Endothelial cell of umbilical vein (primary cell): Measurements from ENCODE around the gene DAB2IP. TPM values are rescaled to one million over a fixed set of nuclear protein-coding genes. Genes with fewer than 3 reads are reported as not detected.

Experiments
- BruUV-seq: library from RNA; stranded (reverse); fragments of 400-500 nt; replicated peaks from 2 replicates; lab custom pipeline; 2021; lab: Mats Ljungman, UMichigan
- CTCF ChIA-PET: fragments of 300-600, 350-600 bp; sonication (Branson Sonifier 250); formaldehyde crosslinking; loops from one replicate; lab custom pipeline; 2021; ENCODE audit warnings: antibody characterized with exemption, inconsistent platforms; lab: Charles Lee
- POLR2A ChIA-PET: fragments of 300-600, 350-600 bp; sonication (Branson Sonifier 250); formaldehyde crosslinking; loops from one replicate; lab custom pipeline; 2021; ENCODE audit warnings: antibody characterized with exemption, inconsistent platforms; lab: Charles Lee
- DNase-seq: peaks from one replicate; pipeline ENCODE4 v3.0.0-alpha.2; 2011; ENCODE audit warnings: low read depth, low spot score
- FAIRE-seq: peaks from 2 replicates; lab custom pipeline; 2011; peaks lifted over from hg19 to GRCh38; lab: Jason Lieb, UNC
- H2AFZ ChIP-seq: 2 replicates; pipeline ENCODE4 v1.6.0; 2012; ENCODE audit warnings: low read depth, low read length, control low read depth, inconsistent platforms
- H3K27ac ChIP-seq: 2 replicates; pipeline ENCODE4 v1.5.1; 2011; ENCODE audit warnings: low read depth, mild to moderate bottlenecking, control low read depth, low read length, moderate library complexity; ENCODE audit not compliant: insufficient read depth
- H3K27me3 ChIP-seq, 2 experiments: 2 replicates each; pipeline versions ENCODE4 v1.6.0 to v1.6.1; 2011; ENCODE audit warnings: low read length in 2 of 2, mixed read lengths in 1 of 2; ENCODE audit not compliant: control insufficient read depth in 2 of 2, insufficient read depth in 2 of 2
- H3K36me3 ChIP-seq, 2 experiments: 2 replicates in 1 of 2; 3 replicates in 1 of 2; pipeline ENCODE4 v1.5.1; 2011; ENCODE audit warnings: low read length in 2 of 2, mild to moderate bottlenecking in 1 of 2, moderate library complexity in 1 of 2; ENCODE audit not compliant: control insufficient read depth in 2 of 2, insufficient read depth in 2 of 2; ENCODE audit errors: extremely low read depth in 1 of 2
- H3K4me1 ChIP-seq: 3 replicates; pipeline ENCODE4 v1.5.1; 2011; ENCODE audit warnings: mild to moderate bottlenecking, low read length; ENCODE audit not compliant: control insufficient read depth, insufficient read depth; ENCODE audit errors: extremely low read depth
- H3K4me2 ChIP-seq: 2 replicates; pipeline ENCODE4 v1.6.1; 2011; ENCODE audit warnings: low read length, control low read depth, mixed read lengths; ENCODE audit not compliant: insufficient read depth
- H3K4me3 ChIP-seq, 3 experiments: fragments of 200-600 bp in 1 of 3; sonication (generic), shearing (Covaris generic) in 1 of 3; replicated peaks in 1 of 3; 2 replicates each; pipeline ENCODE4 v1.5.1; 2011 to 2016; ENCODE audit warnings: control low read depth in 3 of 3, low read length in 3 of 3, mild to moderate bottlenecking in 2 of 3, inconsistent platforms in 1 of 3, low read depth in 1 of 3, moderate library complexity in 1 of 3; ENCODE audit not compliant: insufficient read depth in 1 of 3
- H3K79me2 ChIP-seq: 2 replicates; pipeline ENCODE4 v1.6.0; 2012; ENCODE audit warnings: low read length, inconsistent platforms; ENCODE audit not compliant: control insufficient read depth, insufficient read depth
- H3K9ac ChIP-seq: replicated peaks from 2 replicates; pipeline ENCODE3; 2011; ENCODE audit warnings: low read length, control low read depth; ENCODE audit not compliant: insufficient read depth; ENCODE audit errors: extremely low read depth
- H3K9me1 ChIP-seq: replicated peaks from 3 replicates; pipeline ENCODE4 v1.6.0; 2011; ENCODE audit warnings: mild to moderate bottlenecking, low read length; ENCODE audit not compliant: control insufficient read depth, insufficient read depth; ENCODE audit errors: extremely low read depth
- H3K9me3 ChIP-seq: replicated peaks from 2 replicates; pipeline ENCODE4 v1.5.1; 2012; ENCODE audit warnings: low read length, inconsistent platforms; ENCODE audit not compliant: control insufficient read depth, insufficient read depth
- H4K20me1 ChIP-seq: replicated peaks from 2 replicates; pipeline ENCODE3; 2011; ENCODE audit warnings: mild to moderate bottlenecking, low read length; ENCODE audit not compliant: control insufficient read depth, insufficient read depth; ENCODE audit errors: extremely low read depth
- EZH2 ChIP-seq: IDR thresholded peaks from 2 replicates; pipeline ENCODE4 v1.6.1; 2012; ENCODE audit warnings: borderline replicate concordance, low read depth, mild to moderate bottlenecking, moderate library complexity, low read length, inconsistent platforms; ENCODE audit not compliant: severe bottlenecking
- FOS ChIP-seq: IDR thresholded peaks from 2 replicates; pipeline ENCODE4 v1.6.1; 2011; ENCODE audit warnings: mild to moderate bottlenecking, low read length, moderate library complexity, borderline replicate concordance; ENCODE audit not compliant: insufficient read depth
- GATA2 ChIP-seq: IDR thresholded peaks from 2 replicates; pipeline ENCODE4 v1.7.0; 2011; ENCODE audit warnings: low read depth, mild to moderate bottlenecking, moderate library complexity, mixed read lengths, low read length; ENCODE audit not compliant: insufficient read length, insufficient read depth
- JUN ChIP-seq: IDR thresholded peaks from 2 replicates; pipeline ENCODE4 v1.6.1; 2011; ENCODE audit warnings: borderline replicate concordance, low read depth; ENCODE audit not compliant: insufficient read length, insufficient read depth
- MAX ChIP-seq: IDR thresholded peaks from 2 replicates; pipeline ENCODE4 v1.6.1; 2011; ENCODE audit not compliant: insufficient read depth, insufficient read length
- MYC ChIP-seq: IDR thresholded peaks from one replicate; pipeline ENCODE4 v1.6.1; 2011; ENCODE audit warnings: mild to moderate bottlenecking, low read depth, low read length
- POLR2A ChIP-seq: IDR thresholded peaks from 2 replicates; pipeline ENCODE4 v1.6.1; 2012; ENCODE audit warnings: low read depth, mild to moderate bottlenecking, control low read depth, low read length
- POLR2AphosphoS5 ChIP-seq: IDR thresholded peaks from 2 replicates; pipeline ENCODE4 v1.6.1; 2012; ENCODE audit warnings: low read depth, mild to moderate bottlenecking, control low read depth, low read length, moderate library complexity; ENCODE audit not compliant: insufficient read depth
- dilution Hi-C: fragments of 300-500 bp; cut with MboI; formaldehyde crosslinking; loops from one replicate; pipeline ENCODE4 v1.15.0; 2019; ENCODE audit warnings: low sequenced_read_pairs; ENCODE audit not compliant: extremely low pct_ligation_motif_present
- intact Hi-C: fragments of 100-400 bp; cut with micrococcal nuclease; formaldehyde crosslinking; loops from one replicate; pipeline ENCODE4 v1.10.0; 2022
- polyA plus RNA-seq, 4 experiments: library from polyadenylated mRNA; depleted of rRNA in 3 of 4; stranded (reverse) in 3 of 4; unstranded in 1 of 4; fragments of >200 nt; gene quantifications; 2 replicates each; pipeline versions ENCODE4 v1.2.1 to v1.2.3, GENCODE V29; 2011 to 2012; ENCODE audit warnings: missing spikeins in 1 of 4
- total RNA-seq: library from RNA; stranded (reverse); gene quantifications from 2 replicates; pipeline ENCODE4 v1.2.3, GENCODE V29; 2021
- TF ChIP-seq, protein P1 (sequence below), 2 donors: IDR thresholded peaks; 1 replicate in 1 of 2; 2 replicates in 1 of 2; pipeline ENCODE4 v1.5.1; 2011; ENCODE audit warnings: low read length in 2 of 2, mild to moderate bottlenecking in 2 of 2, moderate library complexity in 2 of 2, control low read depth in 1 of 2, inconsistent platforms in 1 of 2, low read depth in 1 of 2; ENCODE audit not compliant: insufficient read depth in 1 of 2; ENCODE audit errors: extremely low read depth in 1 of 2

Gene DAB2IP
- total and polyA plus RNA-seq, 2 donors (not counting 3 experiments of a cell fraction or from before 2014, with no cell fraction given) = 29.2 to 53.6 TPM

DNA sequence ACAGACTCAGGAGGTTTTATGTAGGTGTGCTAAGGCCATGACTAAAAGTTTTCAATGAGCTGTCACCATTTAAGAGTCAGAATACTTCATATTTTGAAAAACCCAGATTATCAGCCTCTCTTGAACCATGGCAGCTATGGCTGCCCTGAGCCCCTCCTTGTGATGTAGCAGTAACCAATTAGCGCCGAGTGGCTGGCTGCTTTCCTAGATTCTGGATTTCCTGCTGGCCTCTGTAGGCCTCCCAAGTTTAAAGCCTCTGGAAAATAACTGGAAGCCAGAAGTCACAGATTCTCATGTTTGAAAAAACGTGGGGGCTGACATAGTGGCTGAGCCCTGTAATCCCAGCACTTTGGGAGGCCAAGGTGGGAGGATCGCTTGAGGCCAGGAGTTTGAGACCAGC is 25.5 kb downstream of the DAB2IP start:
- CTCF ChIA-PET = no interaction called here
- no peak overlapping the region for H3K4me2 ChIP-seq
- no peaks in the 10 kb centered on the region for H4K20me1 ChIP-seq
- POLR2A ChIA-PET = no interaction called here
- FAIRE-seq (no peak), DNase-seq (no peak)
- BruUV-seq = no TSS peak
- H3K9me1 ChIP-seq = no peaks in the 10 kb centered on the region
- no peak overlapping the region for H2AFZ ChIP-seq
- peaks cover 0 to 12% of the 10 kb centered on the region in 2 experiments for H3K36me3 ChIP-seq
- intact Hi-C loops = no loop called here
- dilution Hi-C loops = no loop called here
- H3K9me3 ChIP-seq = no peaks in the 10 kb centered on the region
- no peaks in the 10 kb centered on the region for H3K4me1 ChIP-seq
- H3K4me3 ChIP-seq = no peak overlapping the region
- no peaks in the 10 kb centered on the region for H3K79me2 ChIP-seq
- TF ChIP-seq GATA2 (no peak), POLR2AphosphoS5 (no peak), POLR2A (no peak), EZH2 (no peak), JUN (no peak), MYC (no peak), FOS (no peak), MAX (no peak)
- TF ChIP-seq, protein P1, sequence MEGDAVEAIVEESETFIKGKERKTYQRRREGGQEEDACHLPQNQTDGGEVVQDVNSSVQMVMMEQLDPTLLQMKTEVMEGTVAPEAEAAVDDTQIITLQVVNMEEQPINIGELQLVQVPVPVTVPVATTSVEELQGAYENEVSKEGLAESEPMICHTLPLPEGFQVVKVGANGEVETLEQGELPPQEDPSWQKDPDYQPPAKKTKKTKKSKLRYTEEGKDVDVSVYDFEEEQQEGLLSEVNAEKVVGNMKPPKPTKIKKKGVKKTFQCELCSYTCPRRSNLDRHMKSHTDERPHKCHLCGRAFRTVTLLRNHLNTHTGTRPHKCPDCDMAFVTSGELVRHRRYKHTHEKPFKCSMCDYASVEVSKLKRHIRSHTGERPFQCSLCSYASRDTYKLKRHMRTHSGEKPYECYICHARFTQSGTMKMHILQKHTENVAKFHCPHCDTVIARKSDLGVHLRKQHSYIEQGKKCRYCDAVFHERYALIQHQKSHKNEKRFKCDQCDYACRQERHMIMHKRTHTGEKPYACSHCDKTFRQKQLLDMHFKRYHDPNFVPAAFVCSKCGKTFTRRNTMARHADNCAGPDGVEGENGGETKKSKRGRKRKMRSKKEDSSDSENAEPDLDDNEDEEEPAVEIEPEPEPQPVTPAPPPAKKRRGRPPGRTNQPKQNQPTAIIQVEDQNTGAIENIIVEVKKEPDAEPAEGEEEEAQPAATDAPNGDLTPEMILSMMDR (IDR thresholded peaks at IDR 0.05; ENCODE audit: extremely low read depth in 1 of 2, insufficient read depth in 1 of 2, low read depth in 1 of 2, low read length in 2 of 2) = no peak
- H3K27me3 ChIP-seq = no peaks in the 10 kb centered on the region
- no peak overlapping the region for H3K27ac ChIP-seq
- no peak overlapping the region for H3K9ac ChIP-seq
